Astrocyte (in vitro differentiated cells and primary cell): ENCODE data around the gene ST8SIA5. TPM values are rescaled to one million over a fixed set of nuclear protein-coding genes. Genes with fewer than 3 reads are reported as not detected.

ENCODE experiments used
- DNase-seq: peaks from one replicate; pipeline ENCODE4 v3.0.0-alpha.2; 2010; ENCODE audit warnings: low read depth
- FAIRE-seq: peaks from 2 replicates; lab custom pipeline; 2011; peaks lifted over from hg19 to GRCh38; lab: Jason Lieb, UNC
- H2AFZ ChIP-seq: 2 replicates; pipeline ENCODE4 v1.6.0; 2012; ENCODE audit warnings: low read depth, low read length, inconsistent platforms
- H3K27ac ChIP-seq: 2 replicates; pipeline ENCODE4 v1.5.1; 2011; ENCODE audit warnings: low read depth, low read length, inconsistent platforms
- H3K27me3 ChIP-seq: 2 replicates; pipeline ENCODE4 v1.6.0; 2011; ENCODE audit warnings: low read length, inconsistent platforms; ENCODE audit not compliant: insufficient read depth
- H3K36me3 ChIP-seq: 2 replicates; pipeline ENCODE4 v1.5.1; 2011; ENCODE audit warnings: low read length, inconsistent platforms; ENCODE audit not compliant: insufficient read depth
- H3K4me1 ChIP-seq: 2 replicates; pipeline ENCODE4 v1.5.1; 2011; ENCODE audit warnings: low read length, inconsistent platforms; ENCODE audit not compliant: insufficient read depth
- H3K4me2 ChIP-seq: 2 replicates; pipeline ENCODE4 v1.6.0; 2012; ENCODE audit warnings: low read length, inconsistent platforms
- H3K4me3 ChIP-seq: 2 replicates; pipeline ENCODE4 v1.5.1; 2011; ENCODE audit warnings: low read depth, mild to moderate bottlenecking, low read length, inconsistent platforms; ENCODE audit not compliant: insufficient read depth
- H3K79me2 ChIP-seq: 2 replicates; pipeline ENCODE4 v1.6.0; 2012; ENCODE audit warnings: mild to moderate bottlenecking, low read length, inconsistent platforms; ENCODE audit not compliant: insufficient read depth
- H3K9ac ChIP-seq: 2 replicates; pipeline ENCODE4 v1.6.0; 2012; ENCODE audit warnings: mild to moderate bottlenecking, low read length, inconsistent platforms
- H3K9me3 ChIP-seq: 2 replicates; pipeline ENCODE4 v1.5.1; 2012; ENCODE audit warnings: low read depth, mild to moderate bottlenecking, low read length, inconsistent platforms; ENCODE audit not compliant: insufficient read depth
- H4K20me1 ChIP-seq: 2 replicates; pipeline ENCODE4 v1.6.0; 2012; ENCODE audit warnings: low read length, inconsistent platforms; ENCODE audit not compliant: insufficient read depth
- H3K27ac Mint-ChIP-seq: one replicate; pipeline ENCODE4 v1.8.0; 2021; ENCODE audit warnings: mild to moderate bottlenecking, mixed read lengths; ENCODE audit not compliant: unreplicated experiment
- H3K27me3 Mint-ChIP-seq: one replicate; pipeline ENCODE4 v1.8.0; 2021; ENCODE audit warnings: low read depth, mixed read lengths; ENCODE audit not compliant: unreplicated experiment
- H3K36me3 Mint-ChIP-seq: one replicate; pipeline ENCODE4 v1.8.0; 2021; ENCODE audit warnings: low read depth, mixed read lengths; ENCODE audit not compliant: unreplicated experiment
- H3K4me1 Mint-ChIP-seq: one replicate; pipeline ENCODE4 v1.8.0; 2021; ENCODE audit warnings: low read depth, mixed read lengths; ENCODE audit not compliant: unreplicated experiment
- H3K4me3 Mint-ChIP-seq: one replicate; pipeline ENCODE4 v1.8.0; 2021; ENCODE audit warnings: mild to moderate bottlenecking, moderate library complexity, mixed read lengths; ENCODE audit not compliant: unreplicated experiment
- H3K9me3 Mint-ChIP-seq: one replicate; pipeline ENCODE4 v1.8.0; 2021; ENCODE audit warnings: mild to moderate bottlenecking, mixed read lengths; ENCODE audit not compliant: unreplicated experiment
- EZH2 ChIP-seq: IDR thresholded peaks from 2 replicates; pipeline ENCODE4 v1.6.1; 2012; ENCODE audit warnings: mild to moderate bottlenecking, low read length, inconsistent platforms; ENCODE audit not compliant: insufficient read depth
- total RNA-seq: library from RNA; stranded (reverse); gene quantifications from 2 replicates; pipeline ENCODE4 v1.2.1, GENCODE V29; 2021
- TF ChIP-seq, protein P1 (sequence below): IDR thresholded peaks from 2 replicates; pipeline ENCODE4 v1.5.1; 2011; ENCODE audit warnings: low read depth, mild to moderate bottlenecking, inconsistent platforms, low read length, moderate library complexity; ENCODE audit not compliant: insufficient read depth

ST8SIA5 gene
- total RNA-seq, 1 donor from 2014 or later: 0.36 TPM

- FAIRE-seq (no peak), DNase-seq (no peak)
- Histone ChIP-seq H3K4me1 (no peaks in the 10 kb centered on the region), H3K36me3 (no peaks in the 10 kb centered on the region), H3K4me3 (no peak overlapping the region), H4K20me1 (no peaks in the 10 kb centered on the region), H3K9me3 (no peaks in the 10 kb centered on the region), H3K79me2 (no peaks in the 10 kb centered on the region), H3K27ac (no peak overlapping the region), H3K4me2 (no peak overlapping the region), H2AFZ (no peak overlapping the region), H3K27me3 (no peaks in the 10 kb centered on the region), H3K9ac (no peak overlapping the region)
- Mint-ChIP-seq H3K27ac (no peak overlapping the region), H3K27me3 (peaks cover 16% of the 10 kb centered on the region), H3K36me3 (no peaks in the 10 kb centered on the region), H3K9me3 (peaks cover 9% of the 10 kb centered on the region), H3K4me3 (no peak overlapping the region), H3K4me1 (no peaks in the 10 kb centered on the region)
- TF ChIP-seq, protein P1, sequence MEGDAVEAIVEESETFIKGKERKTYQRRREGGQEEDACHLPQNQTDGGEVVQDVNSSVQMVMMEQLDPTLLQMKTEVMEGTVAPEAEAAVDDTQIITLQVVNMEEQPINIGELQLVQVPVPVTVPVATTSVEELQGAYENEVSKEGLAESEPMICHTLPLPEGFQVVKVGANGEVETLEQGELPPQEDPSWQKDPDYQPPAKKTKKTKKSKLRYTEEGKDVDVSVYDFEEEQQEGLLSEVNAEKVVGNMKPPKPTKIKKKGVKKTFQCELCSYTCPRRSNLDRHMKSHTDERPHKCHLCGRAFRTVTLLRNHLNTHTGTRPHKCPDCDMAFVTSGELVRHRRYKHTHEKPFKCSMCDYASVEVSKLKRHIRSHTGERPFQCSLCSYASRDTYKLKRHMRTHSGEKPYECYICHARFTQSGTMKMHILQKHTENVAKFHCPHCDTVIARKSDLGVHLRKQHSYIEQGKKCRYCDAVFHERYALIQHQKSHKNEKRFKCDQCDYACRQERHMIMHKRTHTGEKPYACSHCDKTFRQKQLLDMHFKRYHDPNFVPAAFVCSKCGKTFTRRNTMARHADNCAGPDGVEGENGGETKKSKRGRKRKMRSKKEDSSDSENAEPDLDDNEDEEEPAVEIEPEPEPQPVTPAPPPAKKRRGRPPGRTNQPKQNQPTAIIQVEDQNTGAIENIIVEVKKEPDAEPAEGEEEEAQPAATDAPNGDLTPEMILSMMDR: no peak
- no peak for TF ChIP-seq EZH2
Observed at GRCh38 chr18:46740046-46740445, 16.8 kb downstream of the ST8SIA5 start.

DNA sequence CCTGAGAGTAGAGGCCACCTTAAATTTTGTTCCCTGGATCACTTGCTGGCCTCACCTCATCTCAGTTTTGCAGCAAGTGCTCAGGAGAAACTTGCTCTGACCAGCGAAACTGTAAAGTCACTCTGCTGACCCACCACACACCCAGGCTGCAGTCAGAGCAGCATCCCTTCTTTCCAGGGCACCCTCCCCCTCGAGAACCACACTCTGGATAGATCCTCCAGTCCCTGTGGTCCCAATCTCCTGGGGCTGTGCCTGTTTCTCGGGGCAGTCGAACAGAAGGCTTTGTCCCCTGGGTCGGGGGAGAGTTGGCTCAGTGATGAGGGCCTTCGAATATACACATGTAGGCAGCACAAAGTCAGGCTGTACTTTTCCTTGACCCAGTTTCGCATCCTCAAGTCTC lies 18.4 kb downstream of the ST8SIA5 start:
- H3K4me1 Mint-ChIP-seq: no peaks in the 10 kb centered on the region
- DNase-seq: no peak
- H3K4me3 ChIP-seq: no peak overlapping the region
- TF ChIP-seq, protein P1: no peak
- no peak for TF ChIP-seq EZH2
- no peaks in the 10 kb centered on the region for H3K9me3 ChIP-seq
- H3K27me3 Mint-ChIP-seq: peaks cover 11% of the 10 kb centered on the region
- FAIRE-seq: no peak
- no peak overlapping the region for H3K4me3 Mint-ChIP-seq
- no peak overlapping the region for H3K9ac ChIP-seq
- no peaks in the 10 kb centered on the region for H3K4me1 ChIP-seq
- H3K79me2 ChIP-seq: no peaks in the 10 kb centered on the region
- H3K27ac ChIP-seq: no peak overlapping the region
- H3K9me3 Mint-ChIP-seq: peaks cover 5% of the 10 kb centered on the region
- H3K4me2 ChIP-seq: no peak overlapping the region
- no peaks in the 10 kb centered on the region for H3K36me3 ChIP-seq
- H3K27me3 ChIP-seq: no peaks in the 10 kb centered on the region
- no peak overlapping the region for H2AFZ ChIP-seq
- no peaks in the 10 kb centered on the region for H4K20me1 ChIP-seq
- H3K36me3 Mint-ChIP-seq: no peaks in the 10 kb centered on the region
- no peak overlapping the region for H3K27ac Mint-ChIP-seq

GRCh38 chr18:46736736-46737135 lies 20.1 kb downstream of the ST8SIA5 start:
- no peak for DNase-seq

More at GRCh38 chr18:46736736-46737135, 20.1 kb downstream of the ST8SIA5 start:
- H3K9me3 ChIP-seq: no peaks in the 10 kb centered on the region
- no peaks in the 10 kb centered on the region for H3K27me3 ChIP-seq
- peaks cover 6% of the 10 kb centered on the region for H3K27me3 Mint-ChIP-seq
- no peaks in the 10 kb centered on the region for H3K36me3 ChIP-seq
- H3K79me2 ChIP-seq: no peaks in the 10 kb centered on the region
- H3K27ac Mint-ChIP-seq: no peak overlapping the region
- H3K9me3 Mint-ChIP-seq: no peaks in the 10 kb centered on the region
- no peaks in the 10 kb centered on the region for H4K20me1 ChIP-seq
- TF ChIP-seq EZH2: no peak
- TF ChIP-seq, protein P1: no peak
- H3K4me3 ChIP-seq: no peak overlapping the region
- H2AFZ ChIP-seq: no peak overlapping the region
- no peaks in the 10 kb centered on the region for H3K4me1 Mint-ChIP-seq
- H3K4me1 ChIP-seq: no peaks in the 10 kb centered on the region
- no peak overlapping the region for H3K27ac ChIP-seq
- H3K9ac ChIP-seq: no peak overlapping the region
- H3K36me3 Mint-ChIP-seq: no peaks in the 10 kb centered on the region
- no peak for FAIRE-seq
- no peak overlapping the region for H3K4me3 Mint-ChIP-seq
- H3K4me2 ChIP-seq: no peak overlapping the region
